DMS53 treated with DMSO at 0.1 percent for 48 hours (cell line): Measurements from ENCODE around the gene ZDHHC22.

ENCODE experiments used
- DNase-seq: peaks from one replicate; lab custom pipeline; 2025; ENCODE audit not compliant: unreplicated experiment; lab: John Stamatoyannopoulos, UW

Gene ZDHHC22

GRCh38 chr14:77085538-77085937 is 56.1 kb downstream of the ZDHHC22 start:
- no peak for DNase-seq

GRCh38 chr14:77084985-77085384 is 56.6 kb downstream of the ZDHHC22 start:
- DNase-seq: no peak

GRCh38 chr14:77083082-77083481 is 58.5 kb downstream of the ZDHHC22 start:
- DNase-seq: no peak

- no peak for DNase-seq
These were observed 59.2 kb downstream of the ZDHHC22 start for GRCh38 chr14:77082356-77082755.
